Esophagus muscularis mucosa (tissue), 4 donors: ENCODE data around the gene SPN. TPM values are rescaled to one million over a fixed set of nuclear protein-coding genes. Genes with fewer than 3 reads are reported as not detected.
"Not testable (repeated sequence)": the region's sequence is repeated elsewhere in the genome, so short reads cannot be mapped to it uniquely, and the experiment has no call there.

Source experiments
- DNase-seq: peaks from one replicate; pipeline ENCODE4 v3.0.0-alpha.2; 2017; ENCODE audit errors: extremely low spot score
- H3K27ac ChIP-seq, 4 donors: fragments of 200-600 bp; sonication (generic); replicated peaks in 1 of 4; 1 replicate in 3 of 4; 2 replicates in 1 of 4; pipeline ENCODE4 v1.5.1; 2016 to 2019; ENCODE audit warnings: mild to moderate bottlenecking in 1 of 4
- H3K27me3 ChIP-seq, 4 donors: fragments of 200-600 bp; sonication (generic); one replicate each; pipeline versions ENCODE4 v1.5.1 to v1.6.0; 2016 to 2019
- H3K36me3 ChIP-seq, 4 donors: fragments of 200-600 bp; sonication (generic); one replicate each; pipeline ENCODE4 v1.5.1; 2016 to 2019
- H3K4me1 ChIP-seq, 4 donors: fragments of 200-600 bp; sonication (generic); one replicate each; pipeline ENCODE4 v1.5.1; 2016 to 2019
- H3K4me3 ChIP-seq, 4 donors: fragments of 200-600 bp; sonication (generic); 1 replicate in 2 of 4; 2 replicates in 2 of 4; pipeline ENCODE4 v1.5.1; 2016 to 2019; ENCODE audit warnings: mild to moderate bottlenecking in 4 of 4, moderate library complexity in 1 of 4
- H3K9me3 ChIP-seq, 4 donors: fragments of 200-600 bp; sonication (generic); 1 replicate in 3 of 4; 2 replicates in 1 of 4; pipeline ENCODE4 v1.5.1; 2016 to 2019
- EP300 ChIP-seq: sonication (generic); formaldehyde crosslinking; IDR thresholded peaks from one replicate; pipeline ENCODE4 v1.6.1; 2017; ENCODE audit warnings: antibody characterized with exemption
- POLR2A ChIP-seq: fragments of 450-650 bp; IDR thresholded peaks from one replicate; pipeline ENCODE4 v1.6.1; 2017; ENCODE audit warnings: antibody characterized with exemption, moderate library complexity, mild to moderate bottlenecking, low read depth
- POLR2AphosphoS5 ChIP-seq, 2 donors: sonication (generic); formaldehyde crosslinking; IDR thresholded peaks; one replicate each; pipeline ENCODE4 v1.6.1; 2017; ENCODE audit warnings: antibody characterized with exemption in 2 of 2
- WGBS: methylation state at CpG from one replicate; pipeline ENCODE4 v1.1.5; 2018; 5-methylcytosine and 5-hydroxymethylcytosine counted together
- intact Hi-C: fragments of 100-400 bp; cut with DNase I; formaldehyde crosslinking; loops from one replicate; pipeline ENCODE4 v1.15.1; 2023
- total RNA-seq, 4 donors: library from RNA; depleted of rRNA; stranded (reverse); fragments of >200 nt; gene quantifications; one replicate each; pipeline versions ENCODE4 v1.1.0 to v1.2.1, GENCODE V29; 2016
- TF ChIP-seq, protein P1 (sequence below), 3 experiments: fragments of 200-600 bp in 2 of 3; fragments of 450-650 bp in 1 of 3; sonication (generic) in 2 of 3; IDR thresholded peaks; one replicate each; pipeline ENCODE4 v1.5.1; 2017 to 2019; ENCODE audit warnings: antibody characterized with exemption in 3 of 3, mild to moderate bottlenecking in 2 of 3, moderate library complexity in 1 of 3

Gene SPN, protein sequence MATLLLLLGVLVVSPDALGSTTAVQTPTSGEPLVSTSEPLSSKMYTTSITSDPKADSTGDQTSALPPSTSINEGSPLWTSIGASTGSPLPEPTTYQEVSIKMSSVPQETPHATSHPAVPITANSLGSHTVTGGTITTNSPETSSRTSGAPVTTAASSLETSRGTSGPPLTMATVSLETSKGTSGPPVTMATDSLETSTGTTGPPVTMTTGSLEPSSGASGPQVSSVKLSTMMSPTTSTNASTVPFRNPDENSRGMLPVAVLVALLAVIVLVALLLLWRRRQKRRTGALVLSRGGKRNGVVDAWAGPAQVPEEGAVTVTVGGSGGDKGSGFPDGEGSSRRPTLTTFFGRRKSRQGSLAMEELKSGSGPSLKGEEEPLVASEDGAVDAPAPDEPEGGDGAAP
- total RNA-seq, result 1 to 10 TPM; 1.1 to 4.2 (median 2.6) TPM

GRCh38 chr16:29663016-29663806 lies at the start of gene SPN:
TSS of gene SPN (plus strand) at chr16:29663247. CDS start at chr16:29663729, 482 bp downstream.
- Histone ChIP-seq H3K27me3 (peaks cover 0 to 23% (median 0%) of the 10 kb centered on the region in 4 donors), H3K36me3 (no peaks in the 10 kb centered on the region), H3K9me3 (no peaks in the 10 kb centered on the region), H3K4me3 (peak within 1 kb of the TSS; percentile 14 to 32 (median 22)), H3K4me1 (peaks cover 0 to 15% (median 12%) of the 10 kb centered on the region in 4 donors), H3K27ac (no peak within 1 kb of the TSS)
- TF ChIP-seq POLR2A (no peak), POLR2AphosphoS5 (IDR thresholded peaks at IDR 0.05) (no peak), EP300 (no peak)
- TF ChIP-seq, protein P1, sequence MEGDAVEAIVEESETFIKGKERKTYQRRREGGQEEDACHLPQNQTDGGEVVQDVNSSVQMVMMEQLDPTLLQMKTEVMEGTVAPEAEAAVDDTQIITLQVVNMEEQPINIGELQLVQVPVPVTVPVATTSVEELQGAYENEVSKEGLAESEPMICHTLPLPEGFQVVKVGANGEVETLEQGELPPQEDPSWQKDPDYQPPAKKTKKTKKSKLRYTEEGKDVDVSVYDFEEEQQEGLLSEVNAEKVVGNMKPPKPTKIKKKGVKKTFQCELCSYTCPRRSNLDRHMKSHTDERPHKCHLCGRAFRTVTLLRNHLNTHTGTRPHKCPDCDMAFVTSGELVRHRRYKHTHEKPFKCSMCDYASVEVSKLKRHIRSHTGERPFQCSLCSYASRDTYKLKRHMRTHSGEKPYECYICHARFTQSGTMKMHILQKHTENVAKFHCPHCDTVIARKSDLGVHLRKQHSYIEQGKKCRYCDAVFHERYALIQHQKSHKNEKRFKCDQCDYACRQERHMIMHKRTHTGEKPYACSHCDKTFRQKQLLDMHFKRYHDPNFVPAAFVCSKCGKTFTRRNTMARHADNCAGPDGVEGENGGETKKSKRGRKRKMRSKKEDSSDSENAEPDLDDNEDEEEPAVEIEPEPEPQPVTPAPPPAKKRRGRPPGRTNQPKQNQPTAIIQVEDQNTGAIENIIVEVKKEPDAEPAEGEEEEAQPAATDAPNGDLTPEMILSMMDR (IDR thresholded peaks at IDR 0.05), result no peak
- 64% methylated on average over 12 of the region's 18 CpGs for WGBS
- intact Hi-C loops, result no loop called here
- no peak for DNase-seq

DNA sequence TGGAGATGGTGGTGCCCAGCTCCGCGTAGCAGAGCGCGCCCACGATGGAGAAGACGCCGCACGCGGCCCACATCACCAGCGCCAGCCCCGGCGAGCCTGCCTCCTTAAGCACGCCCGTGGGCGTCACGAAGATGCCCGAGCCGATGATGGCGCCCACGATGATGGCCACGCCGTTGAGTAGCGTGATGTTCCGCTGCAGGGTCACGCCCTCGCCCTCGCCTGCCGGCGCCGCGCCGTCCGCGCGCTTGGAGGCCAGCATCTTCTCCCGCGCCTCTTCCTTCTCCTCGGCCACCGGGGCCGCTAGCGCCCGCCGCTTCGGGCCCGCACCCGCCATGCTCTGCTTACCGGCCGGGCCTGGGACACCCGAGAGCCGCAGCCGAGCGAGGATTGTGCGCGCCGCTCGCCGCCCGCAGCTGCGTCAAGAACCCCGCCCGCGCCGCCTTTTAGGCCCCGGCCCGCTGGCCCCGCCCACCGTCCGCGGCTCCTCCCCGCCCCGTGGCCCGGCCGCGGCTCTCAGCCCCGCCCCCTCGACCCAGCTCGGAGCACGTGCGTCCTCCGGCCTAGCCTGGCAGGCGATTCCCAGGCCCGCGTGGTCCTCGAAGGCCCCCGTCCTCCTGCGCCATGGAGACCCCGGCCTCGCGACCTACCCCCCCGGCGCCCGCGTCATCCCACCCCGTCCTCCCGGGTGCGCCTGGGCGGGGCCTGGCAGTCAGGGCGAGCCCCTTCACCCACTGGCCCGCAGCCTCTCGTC lies 49.6 kb upstream of the SPN start:
- H3K4me3 ChIP-seq, result peak overlapping the region; percentile 65 to 71 (median 68)
- WGBS, result 1% methylated on average over 31 of the region's 100 CpGs
- peak; percentile 42 to 89 for TF ChIP-seq POLR2AphosphoS5 (IDR thresholded peaks at IDR 0.05)
- peak; percentile 36 for TF ChIP-seq POLR2A
- H3K36me3 ChIP-seq, intact Hi-C loops, H3K27me3 ChIP-seq, H3K9me3 ChIP-seq: not testable (repeated sequence)
- peak; percentile 94 for DNase-seq
- peaks cover 2 to 35% (median 26%) of the 10 kb centered on the region in 4 donors for H3K4me1 ChIP-seq
- peak overlapping the region; percentile 72 to 88 (median 78) for H3K27ac ChIP-seq

- H3K27me3 ChIP-seq, H3K36me3 ChIP-seq, H3K4me3 ChIP-seq, intact Hi-C loops, H3K9me3 ChIP-seq: not testable (repeated sequence)
- WGBS, result 59% methylated on average over 13 of the region's 22 CpGs
- Histone ChIP-seq H3K4me1 (peaks cover 2 to 35% (median 23%) of the 10 kb centered on the region in 4 donors), H3K27ac (peak overlapping the region in 3 of 4 donors; percentile 43 to 88 (median 79))
- DNase-seq, result peak; percentile 80
Measured at GRCh38 chr16:29614691-29615314, 48.2 kb upstream of the SPN start.

GRCh38 chr16:29616127-29616526 lies 46.9 kb upstream of the SPN start:
- H3K27me3 ChIP-seq, H3K9me3 ChIP-seq, H3K36me3 ChIP-seq, H3K4me3 ChIP-seq, DNase-seq, intact Hi-C loops, H3K27ac ChIP-seq: not testable (repeated sequence)
- peaks cover 2 to 30% (median 22%) of the 10 kb centered on the region in 4 donors for H3K4me1 ChIP-seq
- WGBS, result 85% methylated on average over 3 of the region's 6 CpGs

- intact Hi-C loops, result not testable (repeated sequence)
Measured at GRCh38 chr16:29620591-29620990, 42.5 kb upstream of the SPN start.

GRCh38 chr16:29622738-29623137 lies 40.3 kb upstream of the SPN start:
- H3K27ac ChIP-seq, H3K9me3 ChIP-seq, intact Hi-C loops, H3K4me1 ChIP-seq, DNase-seq, H3K36me3 ChIP-seq, H3K4me3 ChIP-seq, H3K27me3 ChIP-seq: not testable (repeated sequence)
- 69% methylated on average over 7 of the region's 18 CpGs for WGBS

More at GRCh38 chr16:29620591-29620990, 42.5 kb upstream of the SPN start:
- 89% methylated on average over 5 of the region's 6 CpGs for WGBS
- H3K9me3 ChIP-seq, H3K4me3 ChIP-seq, H3K36me3 ChIP-seq, H3K4me1 ChIP-seq, DNase-seq, H3K27me3 ChIP-seq, H3K27ac ChIP-seq: not testable (repeated sequence)
- TF ChIP-seq, protein P1 (IDR thresholded peaks at IDR 0.05), result peak in 1 of 3 experiments; percentile 16

DNA sequence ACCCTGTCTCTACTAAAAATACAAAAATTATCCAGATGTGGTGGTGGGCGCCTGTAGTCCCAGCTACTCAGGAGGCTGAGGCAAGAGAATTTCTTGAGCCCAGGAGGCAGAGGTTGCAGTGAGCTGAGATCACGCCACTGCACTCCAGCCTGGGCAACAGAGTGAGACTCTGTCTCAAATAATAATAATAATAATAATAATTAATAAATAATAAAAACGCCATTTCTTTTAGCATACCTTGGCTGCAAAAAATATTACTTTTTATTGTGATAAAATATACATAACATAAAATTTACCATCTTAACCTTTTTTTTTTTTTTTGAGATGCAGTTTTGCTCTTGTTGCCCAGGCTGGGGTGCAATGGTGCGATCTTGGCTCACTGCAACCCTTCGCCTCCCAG lies 39.8 kb upstream of the SPN start:
- H3K9me3 ChIP-seq, H3K36me3 ChIP-seq, H3K4me1 ChIP-seq, intact Hi-C loops, H3K27me3 ChIP-seq, H3K4me3 ChIP-seq, H3K27ac ChIP-seq, DNase-seq: not testable (repeated sequence)
- 96% methylated on average over 5 of the region's 5 CpGs for WGBS

GRCh38 chr16:29625114-29625513 lies 37.9 kb upstream of the SPN start:
- intact Hi-C loops, H3K36me3 ChIP-seq, H3K27me3 ChIP-seq, H3K4me1 ChIP-seq, H3K4me3 ChIP-seq, H3K9me3 ChIP-seq, DNase-seq: not testable (repeated sequence)
- WGBS, result 46% methylated on average over 4 of the region's 4 CpGs
- peak overlapping the region in 2 of 4 donors; percentile 26 to 65 for H3K27ac ChIP-seq

GRCh38 chr16:29626778-29627331 lies 36.2 kb upstream of the SPN start:
- H3K36me3 ChIP-seq, H3K27ac ChIP-seq, DNase-seq, intact Hi-C loops, H3K27me3 ChIP-seq, H3K9me3 ChIP-seq, H3K4me1 ChIP-seq, H3K4me3 ChIP-seq: not testable (repeated sequence)
- whole genome bisulfite sequencing, result 68% methylated on average over 16 of the region's 16 CpGs
